Central memory CD4-positive, alpha-beta T cell (primary cell): ENCODE measurements around the gene MUSK.
"Not testable (repeated sequence)": the region's sequence is repeated elsewhere in the genome, so short reads cannot be mapped to it uniquely, and the experiment has no call there.

ENCODE experiments used
- DNase-seq: peaks from one replicate; pipeline ENCODE4 v3.0.0; 2022

Gene MUSK

DNA sequence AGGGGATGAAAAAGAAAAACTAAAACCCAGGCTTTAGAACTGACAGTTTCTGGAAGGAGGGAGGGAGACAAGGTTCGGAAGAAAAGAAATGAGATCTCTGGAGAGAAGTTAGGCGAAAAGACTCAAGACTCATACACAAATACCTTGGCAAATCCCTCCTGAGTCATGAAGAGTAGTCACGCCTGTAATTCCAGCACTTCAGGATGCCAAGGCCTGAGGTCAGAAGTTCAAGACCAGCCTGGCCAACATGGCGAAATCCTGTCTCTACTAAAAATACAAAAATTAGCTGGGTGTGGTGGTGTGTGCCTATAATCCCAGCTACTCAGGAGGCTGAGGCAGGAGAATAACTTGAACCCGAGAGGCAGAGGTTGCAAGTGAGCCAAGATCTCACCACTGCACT, 27.3 kb downstream of the MUSK start:
- DNase-seq, result not testable (repeated sequence)

DNA sequence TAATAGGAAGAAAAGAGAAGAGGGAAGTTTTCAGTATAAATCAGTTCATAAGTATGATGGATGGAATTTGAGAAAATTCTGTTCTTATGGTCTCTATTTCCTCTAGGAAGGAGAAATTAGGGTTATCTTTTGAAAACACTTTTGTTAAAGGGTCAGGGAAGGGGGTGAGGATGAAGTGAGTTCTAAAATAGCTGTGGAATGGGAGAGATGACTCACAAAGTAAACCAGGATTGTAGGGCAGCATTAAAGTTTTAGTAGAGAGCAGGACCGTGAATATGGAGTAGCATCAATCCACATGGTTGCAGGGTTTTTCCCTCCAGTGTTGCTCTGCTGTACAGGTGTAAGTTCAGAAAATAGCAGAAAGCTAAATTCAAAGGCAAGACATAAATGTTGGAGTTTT, 32.4 kb downstream of the MUSK start:
- DNase-seq, result no peak

GRCh38 chr9:110703669-110704068, 35.1 kb downstream of the MUSK start:
- DNase-seq, result no peak

- no peak for DNase-seq
These were observed 38.8 kb downstream of the MUSK start for GRCh38 chr9:110707419-110707818.

DNA sequence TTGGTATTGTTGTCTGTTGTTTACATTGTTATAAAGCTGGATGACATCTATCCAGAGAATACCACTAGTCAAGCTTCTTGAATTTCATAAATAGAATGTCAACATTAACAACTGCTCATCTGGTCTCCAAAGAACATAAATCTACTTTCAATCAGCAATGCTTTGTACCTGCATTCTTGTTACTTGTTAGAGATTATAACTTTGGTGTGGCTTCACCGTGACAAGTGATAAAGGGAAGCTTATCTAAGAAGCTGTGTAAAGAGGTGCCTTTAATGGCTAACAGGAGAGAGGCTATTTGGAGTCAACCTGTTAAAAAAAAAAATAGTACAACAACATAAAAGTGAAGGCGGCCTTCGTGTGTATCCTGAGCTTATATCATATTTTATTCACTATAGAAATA, 41.8 kb downstream of the MUSK start:
- no peak for DNase-seq

DNA sequence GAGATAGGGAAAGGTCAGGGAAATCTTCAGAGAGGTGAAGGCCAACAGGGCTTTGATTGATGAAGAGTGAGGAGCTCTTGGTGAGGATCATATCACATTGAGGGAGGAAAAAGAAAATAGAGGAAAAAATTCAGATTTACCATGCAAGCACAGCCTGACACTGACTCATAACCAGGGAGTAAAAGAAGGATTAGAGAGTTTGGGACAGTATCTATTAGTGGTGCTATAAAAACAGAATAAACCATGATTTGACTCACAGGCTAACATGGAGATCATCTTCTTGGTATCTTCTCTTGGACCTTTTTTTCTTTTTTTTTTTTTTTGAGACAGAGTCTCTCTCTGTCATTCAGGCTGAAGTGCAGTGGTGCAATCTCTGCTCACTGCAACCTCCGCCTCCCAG, 44.4 kb downstream of the MUSK start:
- no peak for DNase-seq

GRCh38 chr9:110714314-110714713, 45.7 kb downstream of the MUSK start:
- no peak for DNase-seq

DNA sequence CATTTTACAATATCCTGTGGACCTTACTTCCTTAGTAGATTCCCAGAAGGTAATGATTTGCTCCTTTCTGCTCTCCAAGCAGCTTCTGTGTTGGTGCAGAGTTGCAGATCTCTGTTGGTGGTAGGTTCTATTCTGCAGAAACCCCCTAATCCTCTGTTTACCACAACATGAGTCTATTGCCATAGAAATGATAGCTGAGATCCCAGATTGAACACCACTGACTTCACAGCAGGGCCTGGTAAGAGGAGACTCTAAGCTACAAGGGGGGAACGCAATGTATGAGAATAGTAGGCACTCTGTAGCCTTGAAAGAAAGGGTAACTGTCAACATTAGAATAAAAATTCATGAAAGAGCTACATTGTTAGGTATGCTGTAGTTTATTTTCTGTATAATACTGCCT, 59.5 kb downstream of the MUSK start:
- no peak for DNase-seq

- no peak for DNase-seq
These were observed 61.0 kb downstream of the MUSK start for GRCh38 chr9:110729641-110730040.

DNA sequence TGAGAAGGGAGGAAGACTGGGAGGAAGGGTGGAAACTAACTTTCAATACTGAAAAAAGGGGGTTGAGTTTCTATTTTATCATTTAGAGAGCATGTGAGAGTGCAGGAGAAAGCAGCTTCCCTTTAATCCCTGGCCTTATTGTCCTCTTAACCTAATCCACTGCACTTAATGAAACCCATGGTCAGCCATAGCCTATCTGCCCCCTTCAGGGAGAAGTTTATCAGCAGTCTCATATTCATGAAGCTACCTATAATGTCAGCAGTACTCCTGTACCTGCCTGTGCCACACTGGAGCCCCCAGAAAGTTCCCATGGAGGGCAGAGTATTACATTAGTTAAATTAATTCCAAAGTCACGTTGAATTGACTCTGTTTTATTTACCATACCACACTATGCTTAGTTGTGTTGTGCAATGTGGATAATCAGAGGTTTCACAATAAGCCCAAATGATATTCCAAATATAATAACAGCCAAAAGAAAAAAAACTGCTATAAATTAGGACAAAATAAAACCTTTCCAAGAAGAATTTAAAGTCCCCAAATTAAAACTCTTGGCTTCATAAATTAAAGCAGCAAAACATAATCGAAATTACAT, 62.9 kb downstream of the MUSK start:
- DNase-seq, result no peak

DNA sequence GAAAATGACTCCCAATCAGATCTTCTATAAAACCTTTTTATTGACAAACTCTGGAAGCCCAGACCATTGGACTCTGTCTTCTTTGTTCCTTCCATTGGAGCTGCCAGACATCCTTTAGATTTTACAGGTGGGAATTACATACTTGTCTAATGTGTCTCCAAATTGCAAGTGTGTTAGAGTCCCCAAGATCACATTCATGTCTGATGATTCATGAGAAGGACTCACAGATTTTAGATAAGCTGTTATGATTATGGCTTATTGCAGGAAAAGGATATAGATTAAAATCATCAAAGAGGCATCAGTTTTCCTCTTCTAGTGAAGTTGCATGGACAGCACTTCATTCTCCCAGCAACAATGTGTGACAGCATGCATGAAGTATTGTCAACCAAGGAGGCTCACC, 70.4 kb downstream of the MUSK start:
- no peak for DNase-seq

DNA sequence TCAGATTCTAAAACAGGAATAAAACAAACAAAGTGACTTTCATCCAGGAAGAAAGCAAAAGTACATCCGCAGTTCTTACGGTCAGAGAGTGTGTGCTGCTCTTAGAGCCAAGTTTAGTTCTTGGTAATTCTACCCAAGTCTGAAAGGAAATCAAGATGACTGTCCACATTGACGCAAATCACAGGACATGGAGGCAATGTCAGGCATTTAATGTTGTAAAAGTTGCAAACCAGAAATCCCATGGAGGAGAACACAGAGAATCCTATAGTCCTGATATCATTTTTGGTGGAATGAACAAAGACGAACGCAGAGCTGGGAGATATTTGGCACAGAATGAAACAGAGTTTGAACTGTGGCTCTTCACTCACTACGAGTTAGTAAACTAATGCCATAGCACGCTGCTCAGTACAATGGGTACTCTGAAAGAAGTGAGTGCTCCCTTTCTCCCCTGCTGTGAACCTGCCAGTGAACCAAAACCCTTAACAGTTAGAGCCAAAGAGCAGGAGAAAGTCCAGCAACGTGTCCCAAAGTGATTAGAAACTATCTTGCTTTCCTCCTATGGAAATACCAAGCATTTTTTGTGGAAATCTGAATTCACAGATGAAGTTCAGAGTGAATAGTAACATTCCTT, 74.3 kb downstream of the MUSK start:
- no peak for DNase-seq

DNA sequence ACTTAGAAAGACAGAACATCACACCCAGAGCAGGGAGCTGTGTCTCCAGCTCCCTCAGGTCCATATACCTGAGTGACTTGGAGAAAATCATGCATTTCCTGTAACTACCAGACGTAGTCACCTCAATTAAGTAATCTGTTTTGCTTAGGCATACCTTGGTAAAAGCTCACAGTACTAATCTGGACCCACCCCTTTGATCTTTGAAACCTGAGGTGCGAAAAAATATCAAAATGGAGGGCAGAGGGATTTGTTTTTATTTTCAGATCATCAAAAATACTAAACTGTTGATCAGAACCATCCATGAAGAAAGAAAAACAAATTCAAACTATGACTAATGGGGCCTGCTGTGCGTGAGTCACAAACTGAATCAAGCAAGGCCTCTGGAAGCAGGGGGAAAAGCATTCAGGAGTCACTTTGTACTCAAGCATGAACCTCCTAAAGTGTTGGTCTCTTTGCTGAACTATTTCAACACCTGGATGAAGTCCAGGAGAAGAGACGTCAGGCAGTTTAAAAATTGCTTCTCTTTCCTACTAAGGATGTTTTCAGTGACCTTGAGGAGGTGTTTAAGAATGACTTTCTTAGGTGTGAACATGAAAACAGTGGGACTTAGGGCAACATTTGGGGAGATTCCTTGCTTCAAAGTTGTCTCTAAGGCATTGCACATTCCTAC, 76.3 kb downstream of the MUSK start:
- no peak for DNase-seq

DNA sequence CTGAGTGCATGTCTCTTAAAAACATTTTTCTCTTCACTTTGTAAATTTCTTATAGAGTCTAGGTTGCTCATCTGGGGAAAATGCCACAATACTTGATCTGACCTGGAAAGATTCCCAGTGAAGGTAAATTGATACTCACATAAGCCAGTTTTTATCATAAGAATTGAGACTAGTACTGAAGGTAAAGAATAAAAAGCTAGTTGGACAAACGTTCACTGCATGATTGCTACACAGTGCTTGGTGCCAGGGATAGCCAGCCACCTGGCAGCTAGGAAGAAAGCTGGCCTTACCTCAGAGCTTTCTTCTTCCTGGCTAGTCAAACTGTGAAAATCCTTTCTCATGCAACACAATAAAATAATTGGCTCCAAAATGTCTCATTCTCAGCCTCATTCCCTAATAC, 77.1 kb downstream of the MUSK start:
- no peak for DNase-seq

- no peak for DNase-seq
These were observed 77.8 kb downstream of the MUSK start for GRCh38 chr9:110746211-110746930.

GRCh38 chr9:110748251-110748893, 79.8 kb downstream of the MUSK start:
- no peak for DNase-seq

DNA sequence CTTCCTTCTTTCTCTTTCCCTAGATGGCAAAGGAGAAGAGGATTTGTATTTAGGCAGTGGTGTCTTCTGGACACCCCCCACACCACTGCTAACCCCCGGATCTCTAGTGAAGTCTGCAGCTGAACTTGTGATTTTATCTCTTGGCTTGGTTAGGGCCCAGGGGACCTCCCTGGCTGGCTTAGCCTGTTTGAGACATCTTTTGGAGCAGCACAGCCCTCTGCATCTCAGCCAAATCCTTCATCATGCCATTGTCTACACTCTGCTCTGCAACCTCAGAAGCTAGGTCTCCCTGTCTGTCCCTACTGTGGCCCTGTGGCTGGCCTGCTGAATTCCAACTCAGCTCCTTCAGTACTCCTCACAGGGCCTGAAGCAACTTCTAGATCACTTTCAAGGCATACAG, 81.7 kb downstream of the MUSK start:
- DNase-seq, result no peak

DNA sequence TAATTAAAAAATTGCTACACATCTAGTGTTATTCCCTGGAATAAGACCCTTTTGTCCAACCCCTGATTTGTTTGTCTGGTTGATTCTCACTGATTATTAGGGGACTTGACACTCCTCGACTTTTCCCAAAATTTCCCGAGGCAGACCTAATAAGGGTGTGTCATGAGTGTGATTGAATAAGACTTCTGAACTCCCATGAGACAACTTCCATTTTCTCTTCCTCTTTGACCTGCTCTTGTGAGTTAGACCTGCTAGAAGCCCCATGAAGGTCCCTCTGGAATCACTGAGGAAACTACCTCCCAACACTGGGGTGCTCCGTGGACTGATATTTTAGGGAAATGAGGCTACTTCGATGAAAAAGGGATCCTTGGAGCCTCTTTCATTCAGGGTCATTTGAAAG, 83.4 kb downstream of the MUSK start:
- DNase-seq, result no peak

DNA sequence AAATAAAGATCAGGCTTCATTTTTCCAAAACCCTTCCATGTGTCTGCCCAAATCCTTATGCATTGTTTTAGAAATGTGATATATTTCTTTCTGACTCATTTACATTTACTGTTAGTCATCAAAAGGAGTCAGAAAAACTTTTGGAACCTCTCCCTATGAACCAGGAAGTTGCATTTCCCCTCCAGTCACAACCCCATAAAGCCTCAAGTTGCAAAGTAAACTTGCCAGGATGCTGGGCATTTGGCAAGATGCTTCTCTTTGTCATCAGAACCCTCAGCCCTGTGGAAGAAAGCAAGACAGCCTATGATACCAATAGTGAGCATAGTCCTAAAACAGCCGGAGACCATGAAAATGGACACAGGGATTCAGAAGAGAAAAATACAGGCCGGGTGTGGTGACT, 84.2 kb downstream of the MUSK start:
- DNase-seq, result no peak

DNA sequence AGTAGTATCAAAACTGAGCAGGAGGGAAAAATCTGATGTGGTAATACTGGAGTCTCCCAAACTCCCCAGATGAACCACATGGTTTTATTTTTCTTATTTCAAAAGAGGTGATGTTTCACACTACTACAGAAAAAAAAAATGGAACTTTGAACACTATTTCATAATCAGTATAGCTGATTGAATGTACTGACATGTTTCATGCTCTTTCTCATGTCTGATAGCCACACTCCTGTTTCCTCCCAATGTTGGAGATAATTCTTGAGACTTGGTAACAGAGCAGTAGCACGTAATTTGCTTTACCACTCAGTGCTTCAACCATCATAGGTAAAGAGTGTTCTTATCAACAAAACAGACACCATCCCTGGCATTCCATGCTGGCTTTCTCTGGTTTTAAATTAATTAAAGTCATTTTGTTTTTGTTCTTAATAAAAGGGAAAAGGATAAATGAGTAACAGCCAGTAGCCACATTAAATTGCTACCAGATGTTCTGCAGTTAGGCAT, 85.2 kb downstream of the MUSK start:
- DNase-seq, result no peak

DNA sequence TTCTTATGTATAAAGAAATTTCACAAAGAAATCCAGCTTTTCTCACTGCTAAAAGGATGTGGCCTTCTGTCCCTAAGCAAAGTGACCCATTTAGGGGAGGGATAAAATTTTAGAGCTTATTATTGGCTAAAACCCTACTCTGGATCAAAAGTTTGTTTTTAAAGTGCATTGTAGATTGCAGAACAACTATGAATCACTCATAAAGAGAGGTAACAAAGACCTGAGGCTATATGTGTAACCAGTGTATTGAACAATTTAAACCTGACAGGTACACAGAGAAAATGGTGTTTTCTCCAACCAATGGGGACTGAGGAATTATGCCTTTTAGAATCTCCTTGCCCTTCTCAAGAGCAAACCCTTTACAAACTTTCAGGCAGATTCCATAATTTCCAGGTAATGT, 86.6 kb downstream of the MUSK start:
- DNase-seq, result no peak

DNA sequence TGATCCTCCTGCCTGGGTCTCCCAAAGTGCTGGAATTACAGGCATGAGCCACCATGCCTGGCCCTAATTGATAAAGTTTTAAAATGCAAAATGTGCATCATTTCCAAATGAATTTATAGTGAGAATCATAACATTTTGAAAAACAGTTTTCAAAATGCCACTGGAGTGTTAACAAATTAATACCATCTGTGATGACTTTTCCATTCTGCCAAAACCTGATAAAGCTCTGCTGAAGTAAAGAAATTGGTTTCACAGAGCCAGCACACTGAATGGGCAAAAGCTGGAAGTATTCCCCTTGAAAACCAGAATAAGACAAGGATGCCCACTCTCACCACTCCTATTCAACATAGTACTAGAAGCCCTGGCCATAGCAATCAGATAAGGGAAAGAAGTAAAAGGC, 89.6 kb downstream of the MUSK start:
- DNase-seq, result no peak

GRCh38 chr9:110762783-110763182, 94.2 kb downstream of the MUSK start:
- no peak for DNase-seq
